A673 (cell line): ENCODE data around the gene DRD2.

ENCODE experiments used
- CTCF ChIP-seq: fragments of 300-800, 200-600 bp; sonication (generic); conservative IDR thresholded peaks from 2 replicates; pipeline ENCODE4 v1.5.1; 2017; ENCODE audit warnings: low read depth, mild to moderate bottlenecking, antibody characterized with exemption, low read length, moderate library complexity, mixed read lengths
- EZH2 ChIP-seq: fragments of 200-600 bp; sonication (generic); IDR thresholded peaks from 2 replicates; pipeline ENCODE4 v1.6.1; 2017; ENCODE audit warnings: borderline replicate concordance, low read depth, mild to moderate bottlenecking, mixed read lengths, antibody characterized with exemption, low read length; ENCODE audit not compliant: poor library complexity, severe bottlenecking

GRCh38 chr11:113417428-113417827, 57.8 kb downstream of the DRD2 start:
- TF ChIP-seq CTCF = no peak
- no peak for TF ChIP-seq EZH2
